ENCODE results near the gene RNU1-2.
"Not testable (repeated sequence)": the region's sequence is repeated elsewhere in the genome, so short reads cannot be mapped to it uniquely, and the experiment has no call there.

Gene RNU1-2

GRCh38 chr1:16888860-16889816, 6.6 kb upstream of the RNU1-2 start:
- in situ Hi-C loops (cut with MboI; ENCODE audit: low sequenced_read_pairs) = no loop called here

GRCh38 chr1:16890539-16891021, 5.2 kb upstream of the RNU1-2 start:
- in situ Hi-C loops (cut with MboI; ENCODE audit: low sequenced_read_pairs) = not testable (repeated sequence)

GRCh38 chr1:16891057-16891456, 4.7 kb upstream of the RNU1-2 start:
- in situ Hi-C loops (cut with MboI; ENCODE audit: low sequenced_read_pairs) = not testable (repeated sequence)

- in situ Hi-C loops (cut with MboI; ENCODE audit: low sequenced_read_pairs) = not testable (repeated sequence)
Observed at GRCh38 chr1:16892978-16893525, 2.7 kb upstream of the RNU1-2 start.

- in situ Hi-C loops (cut with MboI; ENCODE audit: low sequenced_read_pairs) = not testable (repeated sequence)
Observed at GRCh38 chr1:16893796-16894195, 2.0 kb upstream of the RNU1-2 start.

DNA sequence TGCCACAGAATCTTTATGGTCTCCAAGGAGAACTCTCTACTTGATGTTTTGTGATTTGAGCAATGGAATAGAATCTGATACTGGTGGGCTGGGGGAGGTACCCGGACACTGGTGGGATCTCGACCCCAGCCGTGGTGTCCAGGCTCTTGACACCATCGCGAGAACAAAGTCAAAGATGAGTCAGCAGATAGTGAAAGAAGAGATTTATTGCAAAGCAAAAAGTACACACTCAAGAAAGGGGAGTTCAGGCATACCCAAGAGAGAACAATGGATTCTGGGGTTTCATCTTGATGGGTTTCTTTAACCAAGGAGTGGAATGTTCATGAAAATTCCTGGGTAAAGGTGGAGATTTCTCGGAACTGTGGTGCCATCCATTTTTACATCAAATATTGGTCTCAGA, 1.4 kb upstream of the RNU1-2 start:
- in situ Hi-C loops (cut with MboI; ENCODE audit: low sequenced_read_pairs) = not testable (repeated sequence)

DNA sequence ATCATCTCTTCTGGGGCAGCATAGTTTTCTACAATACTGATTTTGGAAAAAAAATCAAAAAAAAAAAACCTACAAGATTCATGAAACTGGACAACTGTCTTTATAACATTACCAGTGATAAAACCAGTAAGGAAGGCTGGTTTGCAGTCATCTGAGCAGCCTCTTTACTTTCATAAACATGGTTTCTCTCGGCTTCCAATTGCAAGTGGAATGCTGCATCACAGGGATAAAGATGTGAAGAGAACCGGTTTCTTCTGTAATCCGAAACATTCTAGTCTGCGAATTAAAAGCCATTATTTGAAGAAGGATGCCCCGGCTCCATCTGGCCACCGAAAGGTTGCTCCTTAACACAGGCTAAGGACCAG, 565 bp upstream of the RNU1-2 start:
- in situ Hi-C loops (cut with MboI; ENCODE audit: low sequenced_read_pairs) = not testable (repeated sequence)

- in situ Hi-C loops (cut with MboI; ENCODE audit: low sequenced_read_pairs) = not testable (repeated sequence)
Observed at GRCh38 chr1:16896316-16897055, 706 bp downstream of the RNU1-2 start.

DNA sequence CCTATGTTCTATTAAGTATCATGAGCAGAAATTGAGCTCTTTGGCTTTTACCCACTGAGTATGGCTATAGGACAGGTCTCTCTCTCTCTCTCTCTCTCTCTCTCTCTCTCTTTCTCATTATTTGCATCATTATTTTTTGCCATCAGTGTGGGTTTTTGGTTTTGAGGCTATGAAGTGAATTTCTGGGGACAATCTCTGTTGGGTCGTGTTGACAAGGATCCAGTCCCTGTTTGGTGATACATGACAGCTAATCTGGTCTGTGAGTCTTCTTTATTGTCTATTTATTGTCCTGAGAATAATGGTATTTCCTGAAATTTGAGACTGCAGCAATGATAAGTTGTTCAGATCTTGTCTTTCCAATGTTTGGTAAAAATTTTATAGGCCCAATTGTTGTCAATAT, 1.9 kb downstream of the RNU1-2 start:
- in situ Hi-C loops (cut with MboI; ENCODE audit: low sequenced_read_pairs) = not testable (repeated sequence)

DNA sequence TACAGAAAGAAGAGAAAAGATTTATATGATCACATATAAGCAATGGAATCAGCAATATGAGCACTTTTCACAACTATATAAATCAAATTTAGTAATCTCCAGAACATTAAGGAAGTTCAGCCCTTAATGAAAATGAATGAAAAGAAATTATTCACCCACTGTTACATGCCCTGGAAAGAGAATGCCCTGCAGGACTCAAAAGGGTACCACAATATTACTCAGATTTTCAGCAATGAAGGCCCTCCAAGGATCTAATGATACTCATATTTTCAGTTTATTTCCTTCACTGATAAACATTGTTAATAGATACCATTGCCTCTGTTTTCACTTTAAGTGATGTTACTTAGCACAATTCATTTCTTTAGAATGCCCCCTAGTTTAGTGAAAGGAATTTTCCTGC, 2.5 kb downstream of the RNU1-2 start:
- in situ Hi-C loops (cut with MboI; ENCODE audit: low sequenced_read_pairs) = not testable (repeated sequence)

GRCh38 chr1:16899020-16899419, 3.2 kb downstream of the RNU1-2 start:
- in situ Hi-C loops (cut with MboI; ENCODE audit: low sequenced_read_pairs) = not testable (repeated sequence)

DNA sequence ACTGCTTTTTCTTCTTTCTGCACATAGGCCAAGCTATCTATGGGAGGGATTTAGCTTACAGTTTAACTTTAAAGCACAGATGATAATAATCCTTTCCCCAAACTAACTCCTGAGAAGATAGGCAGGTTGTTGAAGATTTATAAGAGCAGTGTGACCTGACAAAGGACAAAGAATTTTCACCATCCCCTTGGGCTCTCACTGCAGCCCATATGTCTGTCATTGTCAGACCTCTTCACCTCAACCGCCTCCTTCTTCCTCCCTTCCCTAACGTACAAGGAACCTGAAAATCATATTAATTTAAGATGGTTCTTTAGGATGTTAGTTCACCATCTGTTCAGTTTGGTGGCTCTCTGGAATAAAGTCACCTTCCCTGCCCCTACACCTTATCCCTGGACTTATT, 5.0 kb downstream of the RNU1-2 start:
- in situ Hi-C loops (cut with MboI; ENCODE audit: low sequenced_read_pairs) = no loop called here

DNA sequence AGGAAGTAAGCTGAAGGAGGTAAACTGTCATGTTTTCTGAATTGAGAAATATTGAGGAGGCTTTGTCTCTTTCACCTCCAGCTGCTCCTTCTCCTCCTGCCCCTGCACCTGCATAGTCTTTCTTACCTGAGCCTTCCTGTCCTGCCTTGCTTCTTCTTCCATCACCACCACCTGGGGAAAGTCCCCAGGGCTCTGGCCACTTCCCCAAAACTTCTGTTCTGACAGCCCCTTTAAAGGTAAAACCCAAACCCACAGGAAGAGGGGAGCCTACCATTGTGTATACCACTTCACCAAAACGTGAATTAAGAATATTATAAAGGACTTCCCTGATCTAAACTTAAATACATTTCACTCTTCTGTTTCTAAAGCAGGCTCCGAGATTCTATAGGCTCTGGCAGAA, 5.6 kb downstream of the RNU1-2 start:
- in situ Hi-C loops (cut with MboI; ENCODE audit: low sequenced_read_pairs) = not testable (repeated sequence)

DNA sequence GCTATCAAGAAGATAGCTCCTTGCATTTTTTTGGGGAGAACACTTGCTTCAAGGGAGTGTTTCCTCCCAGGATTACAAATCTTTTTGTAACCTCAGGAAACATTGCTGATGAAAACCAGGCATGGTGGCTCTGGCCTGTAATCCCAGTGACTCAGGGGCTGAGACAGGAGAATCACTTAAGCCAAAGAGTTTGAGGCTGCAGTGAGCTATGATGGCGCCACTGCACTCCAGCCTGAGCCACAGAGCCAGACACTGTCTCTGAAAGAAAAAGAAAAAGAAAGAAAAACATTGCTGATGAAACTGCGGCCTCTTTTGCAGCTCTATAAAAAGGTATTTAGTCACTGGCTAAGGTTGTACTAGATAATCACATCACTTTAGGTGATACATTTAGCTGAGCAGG, 7.3 kb downstream of the RNU1-2 start:
- in situ Hi-C loops (cut with MboI; ENCODE audit: low sequenced_read_pairs) = no loop called here

DNA sequence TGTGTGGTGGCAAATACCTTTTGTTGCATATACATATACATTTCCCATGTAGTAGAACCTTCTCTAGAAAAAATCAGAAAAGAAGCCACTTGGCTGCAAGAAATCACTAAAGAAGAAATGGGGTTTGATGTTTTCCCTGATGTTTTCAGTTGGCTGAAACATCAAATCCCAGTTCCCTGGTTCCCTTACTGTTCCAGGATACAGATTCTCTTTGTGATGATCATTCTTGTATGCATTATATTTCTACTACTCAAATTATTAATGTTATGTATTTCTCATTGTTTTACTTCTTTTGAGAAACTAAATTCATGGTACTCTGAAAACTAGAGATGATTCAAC, 7.6 kb downstream of the RNU1-2 start:
- in situ Hi-C loops (cut with MboI; ENCODE audit: low sequenced_read_pairs) = no loop called here

DNA sequence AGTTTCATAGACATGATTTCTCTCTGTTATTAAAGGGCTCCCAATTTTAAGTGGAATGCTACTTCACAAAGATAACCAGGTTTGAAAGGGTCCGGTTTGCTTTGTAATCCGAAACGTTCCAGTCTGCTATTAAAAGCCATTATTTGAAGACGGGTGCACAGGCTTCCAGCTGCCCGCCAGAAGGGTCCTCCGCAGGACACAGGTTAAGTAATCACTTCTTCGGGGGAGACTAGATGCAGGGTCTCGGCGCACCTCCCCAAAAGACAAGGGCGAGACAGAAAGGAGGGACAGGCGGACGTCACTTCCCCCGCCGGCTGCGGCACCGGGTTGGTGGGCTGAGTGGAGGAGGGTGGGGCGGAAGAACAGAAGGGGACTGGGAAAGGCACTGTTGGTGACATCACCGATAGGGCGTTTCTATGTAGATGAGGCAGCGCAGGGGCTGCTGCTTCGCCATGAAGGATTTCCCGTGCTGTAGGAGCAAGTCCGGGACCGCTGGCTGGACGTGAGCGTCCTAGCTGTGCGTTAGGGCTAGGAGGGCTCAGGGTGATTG, 8.9 kb downstream of the RNU1-2 start:
- in situ Hi-C loops (cut with MboI; ENCODE audit: low sequenced_read_pairs) = no loop called here

DNA sequence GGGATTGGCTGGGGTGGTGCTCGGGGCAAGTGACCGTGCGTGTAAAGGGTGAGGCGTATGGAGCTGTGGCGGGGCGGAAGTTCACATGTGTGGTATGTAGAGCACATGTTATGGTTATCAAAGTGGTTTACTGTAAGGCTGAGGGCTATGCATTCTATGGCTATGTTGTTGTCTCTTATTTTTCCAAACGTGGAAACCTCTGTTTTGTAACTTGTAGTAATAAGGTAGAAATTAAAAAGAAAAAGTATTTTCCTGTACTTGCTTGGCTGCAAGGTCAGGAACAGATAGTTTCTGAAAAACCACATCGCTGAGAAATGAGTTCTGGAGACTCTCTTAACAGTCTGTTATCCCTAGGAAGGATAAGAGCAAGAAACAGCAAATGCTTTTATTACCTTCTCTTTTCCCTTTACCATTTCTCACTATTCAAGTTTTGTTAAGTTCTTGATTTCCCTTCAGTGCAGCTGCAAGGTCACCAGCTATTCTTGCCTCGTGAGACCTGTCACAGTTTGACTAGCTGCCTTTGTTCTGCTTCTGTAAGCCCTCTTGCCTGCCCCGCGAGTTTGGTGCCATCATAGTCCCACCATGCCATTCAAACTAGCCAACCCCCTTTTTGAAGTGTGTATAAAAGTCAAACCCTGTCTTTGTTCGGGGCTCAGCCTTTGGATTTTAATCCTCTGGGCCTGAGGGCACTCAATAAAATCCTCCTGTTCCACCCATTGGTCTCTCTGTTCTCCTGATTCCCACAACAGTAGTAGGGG, 9.5 kb downstream of the RNU1-2 start:
- in situ Hi-C loops (cut with MboI; ENCODE audit: low sequenced_read_pairs) = no loop called here

DNA sequence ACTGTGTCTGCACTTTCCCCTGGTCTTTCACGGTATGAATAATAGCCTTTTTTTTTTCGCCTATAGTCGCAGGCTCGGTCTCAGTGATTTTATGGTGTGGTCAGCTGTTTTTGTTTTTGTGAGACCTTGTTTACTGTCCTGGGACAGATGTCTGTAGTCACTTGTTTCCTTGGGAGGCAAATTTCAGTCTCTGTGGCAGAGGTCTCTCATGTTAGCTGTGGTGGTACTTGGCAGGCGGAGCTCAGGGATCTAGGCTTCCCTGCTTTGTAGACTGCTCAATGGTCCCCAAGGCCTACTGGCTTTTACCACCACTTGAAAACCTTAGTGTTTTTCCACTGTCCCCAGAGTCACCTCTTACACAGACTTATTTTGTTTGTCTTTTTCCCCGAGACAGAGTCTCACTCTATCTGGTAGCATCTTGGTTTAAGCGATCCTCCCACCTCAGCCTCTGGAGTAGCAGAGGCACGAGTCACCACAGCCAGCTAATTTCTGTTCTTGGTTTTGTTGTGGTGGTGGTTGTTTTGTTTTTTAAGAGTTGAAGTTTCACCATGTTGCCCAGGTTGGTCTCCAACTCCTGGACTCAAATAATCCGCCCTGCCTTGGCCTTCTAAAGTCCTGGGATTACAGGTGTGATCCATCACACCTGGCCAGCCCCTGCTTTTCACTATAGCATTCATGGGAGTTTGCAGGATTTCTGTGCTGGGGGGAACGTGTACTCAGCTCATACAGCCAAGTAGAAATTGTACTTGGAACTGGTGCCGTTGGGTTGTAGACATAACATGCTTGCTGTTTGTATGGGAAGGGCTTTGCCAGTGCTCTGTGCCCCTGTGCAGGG, 10.3 kb downstream of the RNU1-2 start:
- in situ Hi-C loops (cut with MboI; ENCODE audit: low sequenced_read_pairs) = no loop called here

DNA sequence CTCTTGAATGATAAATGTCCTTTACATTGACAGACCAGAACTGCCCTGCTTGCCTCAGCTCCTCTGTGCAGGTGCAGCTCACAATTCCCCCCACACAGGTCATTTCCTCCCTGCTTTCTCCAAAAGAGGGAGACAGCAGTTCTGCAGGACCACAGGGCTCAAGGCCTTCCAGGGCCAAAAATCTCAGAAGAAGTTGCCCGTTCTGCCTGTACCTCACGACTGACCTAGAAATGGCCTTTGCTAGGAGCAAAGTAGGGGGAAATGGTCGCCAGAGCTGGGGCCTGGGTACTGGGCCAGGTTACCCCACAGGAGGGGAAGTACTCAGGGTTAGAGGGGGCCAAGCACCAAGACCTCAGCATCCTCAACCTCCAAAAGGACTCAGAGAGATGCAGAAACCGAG, 11.1 kb downstream of the RNU1-2 start:
- in situ Hi-C loops (cut with MboI; ENCODE audit: low sequenced_read_pairs) = no loop called here

Measured in hTERT RPE-1 (cell line).